Ishikawa (cell line): ENCODE data around the gene TCP1.

Experiments
- CEBPB ChIP-seq: IDR thresholded peaks from 2 replicates; pipeline ENCODE4 v1.6.1; 2012
- CREB1 ChIP-seq: IDR thresholded peaks from 2 replicates; pipeline ENCODE4 v1.6.1; 2012; ENCODE audit warnings: low read depth
- EGR1 ChIP-seq: IDR thresholded peaks from 2 replicates; pipeline ENCODE4 v1.6.1; 2012
- EP300 ChIP-seq: IDR thresholded peaks from 2 replicates; pipeline ENCODE4 v1.6.1; 2012; ENCODE audit warnings: borderline replicate concordance
- FOXM1 ChIP-seq: IDR thresholded peaks from 2 replicates; pipeline ENCODE4 v1.6.1; 2012; ENCODE audit warnings: low read depth, borderline replicate concordance
- NFIC ChIP-seq: IDR thresholded peaks from 2 replicates; pipeline ENCODE4 v1.6.1; 2012
- RAD21 ChIP-seq: IDR thresholded peaks from 2 replicates; pipeline ENCODE4 v1.6.1; 2012; ENCODE audit warnings: low read depth
- TAF1 ChIP-seq: IDR thresholded peaks from 2 replicates; pipeline ENCODE4 v1.6.1; 2012; ENCODE audit warnings: low read depth, mild to moderate bottlenecking
- TCF12 ChIP-seq: IDR thresholded peaks from 2 replicates; pipeline ENCODE4 v1.6.1; 2012; ENCODE audit warnings: low read depth
- TEAD4 ChIP-seq: IDR thresholded peaks from 2 replicates; pipeline ENCODE4 v1.6.1; 2012
- YY1 ChIP-seq: IDR thresholded peaks from 2 replicates; pipeline ENCODE4 v1.6.1; 2012; ENCODE audit warnings: low read depth
- ZBTB7A ChIP-seq: IDR thresholded peaks from 2 replicates; pipeline ENCODE4 v1.6.1; 2012; ENCODE audit warnings: low read depth
- TF ChIP-seq, protein P1 (sequence below): IDR thresholded peaks from 2 replicates; pipeline ENCODE4 v1.6.1; 2012
- TF ChIP-seq, protein P2 (sequence below): IDR thresholded peaks from 2 replicates; pipeline ENCODE4 v1.6.1; 2012; ENCODE audit warnings: low read depth, mild to moderate bottlenecking
- TF ChIP-seq, protein P3 (sequence below): IDR thresholded peaks from 2 replicates; pipeline ENCODE4 v1.6.1; 2012

Gene TCP1

DNA sequence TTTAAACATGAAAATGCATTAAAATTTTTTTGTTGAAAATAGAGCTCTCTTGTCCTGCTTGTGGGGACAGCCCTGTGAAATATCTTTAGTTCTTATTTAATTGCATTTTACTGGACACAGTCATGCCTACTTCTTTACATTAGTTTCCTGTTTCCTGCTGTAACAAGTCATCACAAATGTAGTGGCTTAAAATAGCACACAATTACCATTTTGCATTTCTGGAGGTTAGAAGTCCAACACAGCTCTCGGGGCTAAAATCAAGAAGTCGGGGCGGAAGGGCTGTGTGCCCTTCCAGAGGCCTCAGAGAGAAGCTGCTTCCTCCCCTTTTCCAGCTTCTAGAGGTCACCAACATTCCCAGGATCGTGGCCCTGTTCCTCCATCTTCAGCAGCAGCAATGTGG lies 40.1 kb upstream of the TCP1 start:
- TF ChIP-seq CEBPB (no peak), TCF12 (no peak), ZBTB7A (no peak)
- TF ChIP-seq, protein P1, sequence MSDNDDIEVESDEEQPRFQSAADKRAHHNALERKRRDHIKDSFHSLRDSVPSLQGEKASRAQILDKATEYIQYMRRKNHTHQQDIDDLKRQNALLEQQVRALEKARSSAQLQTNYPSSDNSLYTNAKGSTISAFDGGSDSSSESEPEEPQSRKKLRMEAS: no peak

DNA sequence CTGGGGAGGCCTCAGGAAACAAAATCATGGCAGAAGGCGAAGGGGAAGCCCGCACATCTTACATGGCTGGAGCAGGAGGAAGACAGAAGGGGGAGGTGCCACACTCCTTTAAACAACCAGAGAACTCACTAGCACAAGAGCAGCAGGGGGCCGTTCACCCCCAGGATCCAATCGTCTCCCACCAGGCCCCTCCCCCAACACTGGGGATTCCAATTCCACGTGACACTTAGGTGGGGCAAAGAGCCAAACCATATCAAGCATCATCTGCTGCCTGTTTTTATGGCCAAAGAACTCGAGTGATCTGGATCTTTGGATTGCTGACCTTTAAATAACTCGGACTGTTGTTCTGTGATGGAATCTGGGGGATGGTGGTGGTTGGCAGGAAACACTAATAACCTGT lies 38.7 kb upstream of the TCP1 start:
- TF ChIP-seq, protein P2, sequence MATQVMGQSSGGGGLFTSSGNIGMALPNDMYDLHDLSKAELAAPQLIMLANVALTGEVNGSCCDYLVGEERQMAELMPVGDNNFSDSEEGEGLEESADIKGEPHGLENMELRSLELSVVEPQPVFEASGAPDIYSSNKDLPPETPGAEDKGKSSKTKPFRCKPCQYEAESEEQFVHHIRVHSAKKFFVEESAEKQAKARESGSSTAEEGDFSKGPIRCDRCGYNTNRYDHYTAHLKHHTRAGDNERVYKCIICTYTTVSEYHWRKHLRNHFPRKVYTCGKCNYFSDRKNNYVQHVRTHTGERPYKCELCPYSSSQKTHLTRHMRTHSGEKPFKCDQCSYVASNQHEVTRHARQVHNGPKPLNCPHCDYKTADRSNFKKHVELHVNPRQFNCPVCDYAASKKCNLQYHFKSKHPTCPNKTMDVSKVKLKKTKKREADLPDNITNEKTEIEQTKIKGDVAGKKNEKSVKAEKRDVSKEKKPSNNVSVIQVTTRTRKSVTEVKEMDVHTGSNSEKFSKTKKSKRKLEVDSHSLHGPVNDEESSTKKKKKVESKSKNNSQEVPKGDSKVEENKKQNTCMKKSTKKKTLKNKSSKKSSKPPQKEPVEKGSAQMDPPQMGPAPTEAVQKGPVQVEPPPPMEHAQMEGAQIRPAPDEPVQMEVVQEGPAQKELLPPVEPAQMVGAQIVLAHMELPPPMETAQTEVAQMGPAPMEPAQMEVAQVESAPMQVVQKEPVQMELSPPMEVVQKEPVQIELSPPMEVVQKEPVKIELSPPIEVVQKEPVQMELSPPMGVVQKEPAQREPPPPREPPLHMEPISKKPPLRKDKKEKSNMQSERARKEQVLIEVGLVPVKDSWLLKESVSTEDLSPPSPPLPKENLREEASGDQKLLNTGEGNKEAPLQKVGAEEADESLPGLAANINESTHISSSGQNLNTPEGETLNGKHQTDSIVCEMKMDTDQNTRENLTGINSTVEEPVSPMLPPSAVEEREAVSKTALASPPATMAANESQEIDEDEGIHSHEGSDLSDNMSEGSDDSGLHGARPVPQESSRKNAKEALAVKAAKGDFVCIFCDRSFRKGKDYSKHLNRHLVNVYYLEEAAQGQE: no peak
- no peak for TF ChIP-seq CREB1

DNA sequence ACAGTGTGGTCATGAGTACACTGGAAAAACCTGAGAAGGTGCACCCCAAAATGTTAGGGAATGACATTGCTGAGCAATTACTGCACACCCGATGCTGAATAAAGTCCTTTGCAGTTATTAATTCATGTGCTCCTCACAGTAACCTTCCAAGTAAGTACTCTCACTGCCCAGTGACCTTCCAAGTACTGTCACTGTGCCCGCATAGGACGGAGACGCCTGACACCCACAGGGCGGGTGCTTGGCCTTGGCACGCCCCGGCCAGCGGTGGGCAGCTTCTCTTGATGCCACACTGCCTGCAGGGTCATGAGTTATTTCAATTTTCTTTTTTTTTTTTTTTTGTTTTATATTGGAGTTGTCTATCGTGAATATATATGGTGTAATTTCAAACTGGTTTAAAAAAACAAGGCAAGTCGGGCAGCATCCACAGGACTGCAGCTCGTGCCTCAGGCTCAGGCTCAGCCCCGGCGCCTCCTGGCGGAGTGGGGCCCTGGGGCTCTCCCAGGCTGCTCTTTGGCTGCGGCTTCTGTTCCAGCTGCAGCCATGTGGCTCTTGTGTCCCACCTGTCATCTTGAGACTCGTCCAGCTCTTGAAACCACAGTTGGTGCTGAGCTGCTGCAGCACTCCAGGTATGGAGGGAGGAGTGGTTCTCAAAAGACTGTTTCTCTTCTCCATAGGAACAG lies 37.7 kb upstream of the TCP1 start:
- no peak for TF ChIP-seq TAF1
- TF ChIP-seq, protein P2: no peak
- TF ChIP-seq, protein P1: no peak
- no peak for TF ChIP-seq YY1
- no peak for TF ChIP-seq EGR1
- TF ChIP-seq, protein P3, sequence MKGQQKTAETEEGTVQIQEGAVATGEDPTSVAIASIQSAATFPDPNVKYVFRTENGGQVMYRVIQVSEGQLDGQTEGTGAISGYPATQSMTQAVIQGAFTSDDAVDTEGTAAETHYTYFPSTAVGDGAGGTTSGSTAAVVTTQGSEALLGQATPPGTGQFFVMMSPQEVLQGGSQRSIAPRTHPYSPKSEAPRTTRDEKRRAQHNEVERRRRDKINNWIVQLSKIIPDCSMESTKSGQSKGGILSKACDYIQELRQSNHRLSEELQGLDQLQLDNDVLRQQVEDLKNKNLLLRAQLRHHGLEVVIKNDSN: no peak
- TF ChIP-seq NFIC: no peak
- no peak for TF ChIP-seq EP300
- TF ChIP-seq RAD21: no peak
- no peak for TF ChIP-seq TEAD4
- TF ChIP-seq FOXM1: no peak
- TF ChIP-seq TCF12: no peak
- TF ChIP-seq CEBPB: no peak
- no peak for TF ChIP-seq ZBTB7A
- no peak for TF ChIP-seq CREB1

DNA sequence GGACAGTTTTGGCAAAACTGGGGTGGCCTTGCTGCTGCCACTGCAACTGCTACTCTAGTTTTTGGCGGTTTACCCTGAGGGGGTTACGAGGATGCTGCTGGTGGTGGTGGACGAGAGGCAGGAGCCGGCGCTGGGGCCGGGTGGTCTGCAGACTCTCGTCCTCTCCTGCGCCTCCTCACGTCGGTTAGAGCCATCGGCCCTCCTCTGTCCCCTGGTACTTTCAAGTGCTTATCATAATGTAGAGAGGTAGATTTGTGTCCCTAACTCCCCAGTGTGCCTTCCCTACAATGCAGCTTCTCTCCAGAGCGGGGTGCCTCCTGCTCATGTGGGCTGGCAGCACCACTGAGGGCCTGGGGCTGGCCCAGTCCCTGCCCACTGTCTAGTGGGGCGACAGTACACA lies 36.6 kb upstream of the TCP1 start:
- no peak for TF ChIP-seq CEBPB
- TF ChIP-seq RAD21: no peak
- no peak for TF ChIP-seq EP300
- no peak for TF ChIP-seq TCF12
- no peak for TF ChIP-seq TAF1
- TF ChIP-seq NFIC: no peak
- no peak for TF ChIP-seq EGR1
- no peak for TF ChIP-seq ZBTB7A
- no peak for TF ChIP-seq CREB1
- TF ChIP-seq YY1: no peak
- no peak for TF ChIP-seq TEAD4
- TF ChIP-seq, protein P1: no peak
- TF ChIP-seq, protein P3: no peak
- TF ChIP-seq, protein P2: no peak

DNA sequence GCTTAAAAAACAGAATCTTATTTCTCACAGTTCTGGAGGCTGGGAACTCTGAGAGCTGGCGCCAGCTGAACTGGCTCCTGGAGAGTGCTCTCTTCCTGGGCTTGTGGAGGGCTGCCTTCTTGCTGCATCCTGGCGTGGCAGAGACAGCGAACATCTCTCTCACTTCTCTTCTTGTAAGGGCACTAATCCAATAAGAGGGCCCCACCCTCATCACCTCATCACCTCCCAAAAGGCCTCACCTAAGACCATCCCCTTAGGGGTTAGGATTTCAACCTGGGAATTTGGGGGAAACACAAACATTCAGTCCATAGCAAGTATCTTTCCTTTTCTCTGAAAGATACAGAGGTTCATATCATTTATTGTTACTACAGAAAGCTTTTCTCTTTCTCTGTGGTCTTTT lies 34.6 kb upstream of the TCP1 start:
- TF ChIP-seq TAF1: no peak
- TF ChIP-seq RAD21: no peak
- TF ChIP-seq TEAD4: no peak
- TF ChIP-seq EGR1: no peak
- no peak for TF ChIP-seq TCF12
- TF ChIP-seq, protein P3: no peak
- no peak for TF ChIP-seq EP300
- no peak for TF ChIP-seq NFIC
- no peak for TF ChIP-seq ZBTB7A
- no peak for TF ChIP-seq CEBPB
- TF ChIP-seq, protein P2: no peak
- TF ChIP-seq FOXM1: no peak
- TF ChIP-seq, protein P1: no peak
- no peak for TF ChIP-seq YY1
- no peak for TF ChIP-seq CREB1
